Activated CD4-positive, CD25-positive, alpha-beta regulatory T cell treated with anti-CD3 and anti-CD28 coated beads, Interleukin-2, amount 50 U/mL, for 24 hours (primary cell): ENCODE data around the gene IQSEC1.

Source experiments
- ATAC-seq, 2 donors: fragments of 150-1000 bp; cut with Tn5 transposase; one replicate each; pipeline ENCODE4 v1.10.0; 2021; ENCODE audit warnings: mild to moderate bottlenecking in 1 of 2, moderate library complexity in 1 of 2

Gene IQSEC1

GRCh38 chr3:13066834-13067233, 6.4 kb downstream of the IQSEC1 start:
- ATAC-seq, result no peak

- no peak for ATAC-seq
Measured at GRCh38 chr3:13066236-13066635, 7.0 kb downstream of the IQSEC1 start.

GRCh38 chr3:13065727-13066126, 7.5 kb downstream of the IQSEC1 start:
- no peak for ATAC-seq

- ATAC-seq, result no peak
Measured at GRCh38 chr3:13064964-13065363, 8.3 kb downstream of the IQSEC1 start.

- no peak for ATAC-seq
Measured at GRCh38 chr3:13064159-13064868, 8.9 kb downstream of the IQSEC1 start.

GRCh38 chr3:13063225-13063624, 10.0 kb downstream of the IQSEC1 start:
- no peak for ATAC-seq

GRCh38 chr3:13062647-13063046, 10.6 kb downstream of the IQSEC1 start:
- no peak for ATAC-seq

- ATAC-seq, result no peak
Measured at GRCh38 chr3:13060341-13060910, 12.8 kb downstream of the IQSEC1 start.

GRCh38 chr3:13058346-13059120, 14.7 kb downstream of the IQSEC1 start:
- no peak for ATAC-seq

GRCh38 chr3:13057282-13058040, 15.8 kb downstream of the IQSEC1 start:
- ATAC-seq, result no peak

- ATAC-seq, result no peak
Measured at GRCh38 chr3:13055634-13056033, 17.6 kb downstream of the IQSEC1 start.

- no peak for ATAC-seq
Measured at GRCh38 chr3:13054341-13055285, 18.6 kb downstream of the IQSEC1 start.

- no peak for ATAC-seq
Measured at GRCh38 chr3:13053893-13054292, 19.3 kb downstream of the IQSEC1 start.

GRCh38 chr3:13053420-13053819, 19.8 kb downstream of the IQSEC1 start:
- no peak for ATAC-seq

- ATAC-seq, result no peak
Measured at GRCh38 chr3:13052191-13052820, 20.9 kb downstream of the IQSEC1 start.

- no peak for ATAC-seq
Measured at GRCh38 chr3:13051581-13051980, 21.6 kb downstream of the IQSEC1 start.

- no peak for ATAC-seq
Measured at GRCh38 chr3:13051066-13051465, 22.2 kb downstream of the IQSEC1 start.

- no peak for ATAC-seq
Measured at GRCh38 chr3:13050446-13050845, 22.8 kb downstream of the IQSEC1 start.

- no peak for ATAC-seq
Measured at GRCh38 chr3:13049400-13049799, 23.8 kb downstream of the IQSEC1 start.

- ATAC-seq, result no peak
Measured at GRCh38 chr3:13047296-13048165, 25.7 kb downstream of the IQSEC1 start.
